Osteocyte (in vitro differentiated cells): Measurements from ENCODE around the gene NINJ1. TPM values are rescaled to one million over a fixed set of nuclear protein-coding genes. Genes with fewer than 3 reads are reported as not detected.

Source experiments
- DNase-seq: peaks from one replicate; pipeline ENCODE4 v3.0.0; 2021; ENCODE audit warnings: mixed read lengths; ENCODE audit not compliant: unreplicated experiment; ENCODE audit errors: extremely low spot score
- H3K27ac Mint-ChIP-seq: one replicate; pipeline ENCODE4 v1.8.0; 2021; ENCODE audit warnings: mild to moderate bottlenecking, mixed read lengths; ENCODE audit not compliant: unreplicated experiment
- H3K27me3 Mint-ChIP-seq: one replicate; pipeline ENCODE4 v1.8.0; 2021; ENCODE audit warnings: mixed read lengths; ENCODE audit not compliant: unreplicated experiment
- H3K36me3 Mint-ChIP-seq: one replicate; pipeline ENCODE4 v1.8.0; 2021; ENCODE audit warnings: mixed read lengths; ENCODE audit not compliant: unreplicated experiment
- H3K4me1 Mint-ChIP-seq: one replicate; pipeline ENCODE4 v1.8.0; 2021; ENCODE audit warnings: mixed read lengths; ENCODE audit not compliant: unreplicated experiment
- H3K4me3 Mint-ChIP-seq: one replicate; pipeline ENCODE4 v1.8.0; 2021; ENCODE audit warnings: mild to moderate bottlenecking, moderate library complexity, mixed read lengths; ENCODE audit not compliant: unreplicated experiment
- H3K9me3 Mint-ChIP-seq: one replicate; pipeline ENCODE4 v1.8.0; 2021; ENCODE audit warnings: mixed read lengths; ENCODE audit not compliant: unreplicated experiment
- CTCF ChIP-seq: fragments of 200-600 bp; sonication (generic); IDR thresholded peaks from 2 replicates; pipeline ENCODE4 v1.5.0; 2021; ENCODE audit warnings: antibody characterized with exemption, mild to moderate bottlenecking, moderate library complexity
- total RNA-seq: library from RNA; stranded (reverse); gene quantifications from 2 replicates; pipeline ENCODE4 v1.2.1, GENCODE V29; 2021

The NINJ1 gene
- total RNA-seq, 1 donor from 2014 or later, result 32.9 TPM

GRCh38 chr9:93143830-93144530 lies 9.9 kb upstream of the NINJ1 start:
- no peak for DNase-seq
- H3K27me3 Mint-ChIP-seq, result no peaks in the 10 kb centered on the region
- peak overlapping the region; percentile 78 for H3K27ac Mint-ChIP-seq
- H3K36me3 Mint-ChIP-seq, result no peaks in the 10 kb centered on the region
- peaks cover 8% of the 10 kb centered on the region for H3K4me1 Mint-ChIP-seq
- no peak overlapping the region for H3K4me3 Mint-ChIP-seq
- no peaks in the 10 kb centered on the region for H3K9me3 Mint-ChIP-seq
- TF ChIP-seq CTCF, result no peak

- H3K4me3 Mint-ChIP-seq, result no peak overlapping the region
- no peak for DNase-seq
- peaks cover 3% of the 10 kb centered on the region for H3K9me3 Mint-ChIP-seq
- no peaks in the 10 kb centered on the region for H3K27me3 Mint-ChIP-seq
- no peak for TF ChIP-seq CTCF
- no peaks in the 10 kb centered on the region for H3K36me3 Mint-ChIP-seq
- no peak overlapping the region for H3K27ac Mint-ChIP-seq
- H3K4me1 Mint-ChIP-seq, result peaks cover 8% of the 10 kb centered on the region
These were observed 7.9 kb upstream of the NINJ1 start for GRCh38 chr9:93141771-93142483.

GRCh38 chr9:93139365-93140182 lies 5.5 kb upstream of the NINJ1 start:
- no peak for DNase-seq
- Mint-ChIP-seq H3K4me3 (no peak overlapping the region), H3K4me1 (peaks cover 16% of the 10 kb centered on the region), H3K9me3 (peaks cover 3% of the 10 kb centered on the region), H3K27ac (no peak overlapping the region), H3K27me3 (no peaks in the 10 kb centered on the region), H3K36me3 (no peaks in the 10 kb centered on the region)
- no peak for TF ChIP-seq CTCF

- H3K27me3 Mint-ChIP-seq, result no peaks in the 10 kb centered on the region
- H3K9me3 Mint-ChIP-seq, result peaks cover 3% of the 10 kb centered on the region
- no peak overlapping the region for H3K4me3 Mint-ChIP-seq
- no peaks in the 10 kb centered on the region for H3K36me3 Mint-ChIP-seq
- DNase-seq, result no peak
- TF ChIP-seq CTCF, result no peak
- H3K4me1 Mint-ChIP-seq, result peaks cover 15% of the 10 kb centered on the region
- no peak overlapping the region for H3K27ac Mint-ChIP-seq
These were observed 4.2 kb upstream of the NINJ1 start for GRCh38 chr9:93138171-93138764.
